Measurements from ENCODE around the gene ALOX12B.
"Not testable (repeated sequence)": the region's sequence is repeated elsewhere in the genome, so short reads cannot be mapped to it uniquely, and the experiment has no call there.

Gene ALOX12B

GRCh38 chr17:8063761-8064534, 23.6 kb downstream of the ALOX12B start:
- DNase-seq, result no peak

- DNase-seq, result peak; percentile 4 to 30
Measured at GRCh38 chr17:8062807-8063483, 24.6 kb downstream of the ALOX12B start.

DNA sequence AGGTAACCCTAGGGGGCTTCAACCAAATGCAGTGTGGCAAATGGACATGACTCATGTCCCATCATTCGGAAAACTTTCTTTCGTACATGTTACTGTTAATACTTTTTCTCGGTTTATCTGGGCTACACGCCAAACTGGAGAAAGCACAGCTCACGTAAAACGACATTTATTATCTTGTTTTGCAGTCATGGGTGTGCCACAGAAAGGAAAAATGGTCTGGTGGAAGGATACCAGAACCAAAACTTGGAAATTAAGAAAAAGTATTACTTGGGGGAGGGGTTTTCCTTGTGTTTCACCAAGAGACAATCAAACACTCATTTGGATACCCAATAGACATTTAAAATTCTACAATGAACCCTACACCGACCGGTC, 25.1 kb downstream of the ALOX12B start:
- DNase-seq, result no peak

DNA sequence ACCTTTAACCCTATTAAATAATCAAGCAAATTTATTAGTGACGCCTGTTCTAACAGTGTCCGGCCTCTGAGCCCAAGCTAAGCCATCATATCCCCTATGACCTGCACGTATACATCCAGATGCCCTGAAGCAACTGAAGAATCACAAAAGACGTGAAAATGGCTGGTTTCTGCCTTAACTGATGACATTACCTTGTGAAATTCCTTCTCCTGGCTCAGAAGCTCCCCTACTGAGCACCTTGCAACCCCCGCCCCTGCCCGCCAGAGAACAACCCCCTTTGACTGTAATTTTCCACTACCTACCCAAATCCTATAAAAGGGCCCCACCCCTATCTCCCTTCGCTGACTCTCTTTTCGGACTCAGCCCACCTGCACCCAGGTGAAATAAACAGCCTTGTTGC, 25.7 kb downstream of the ALOX12B start:
- DNase-seq, result not testable (repeated sequence)

GRCh38 chr17:8060274-8060673, 27.2 kb downstream of the ALOX12B start:
- peak; percentile 68 to 83 for DNase-seq

GRCh38 chr17:8059131-8059530, 28.4 kb downstream of the ALOX12B start:
- peak in 1 of 2 experiments; percentile 80 for DNase-seq

DNA sequence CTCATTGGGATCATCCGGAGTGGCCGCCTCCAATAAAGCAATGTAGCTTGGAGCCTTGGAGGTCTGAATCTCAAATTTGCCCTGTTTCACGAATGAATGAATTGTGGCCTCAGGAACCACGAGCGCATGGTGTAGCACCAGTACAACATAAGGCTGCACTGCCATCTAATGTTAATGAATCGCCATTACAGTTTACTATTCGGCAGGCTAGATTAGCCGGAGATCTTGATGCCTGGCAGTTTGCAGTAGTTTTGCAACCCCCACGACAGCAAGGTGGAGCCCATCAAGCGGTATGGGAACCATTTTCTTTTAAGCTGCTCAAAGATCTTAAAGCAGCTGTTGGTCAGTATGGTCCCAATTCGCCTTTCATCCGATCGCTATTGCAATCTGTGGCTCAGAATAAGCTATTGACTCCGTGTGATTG, 29.8 kb downstream of the ALOX12B start:
- peak; percentile 64 to 85 for DNase-seq

DNA sequence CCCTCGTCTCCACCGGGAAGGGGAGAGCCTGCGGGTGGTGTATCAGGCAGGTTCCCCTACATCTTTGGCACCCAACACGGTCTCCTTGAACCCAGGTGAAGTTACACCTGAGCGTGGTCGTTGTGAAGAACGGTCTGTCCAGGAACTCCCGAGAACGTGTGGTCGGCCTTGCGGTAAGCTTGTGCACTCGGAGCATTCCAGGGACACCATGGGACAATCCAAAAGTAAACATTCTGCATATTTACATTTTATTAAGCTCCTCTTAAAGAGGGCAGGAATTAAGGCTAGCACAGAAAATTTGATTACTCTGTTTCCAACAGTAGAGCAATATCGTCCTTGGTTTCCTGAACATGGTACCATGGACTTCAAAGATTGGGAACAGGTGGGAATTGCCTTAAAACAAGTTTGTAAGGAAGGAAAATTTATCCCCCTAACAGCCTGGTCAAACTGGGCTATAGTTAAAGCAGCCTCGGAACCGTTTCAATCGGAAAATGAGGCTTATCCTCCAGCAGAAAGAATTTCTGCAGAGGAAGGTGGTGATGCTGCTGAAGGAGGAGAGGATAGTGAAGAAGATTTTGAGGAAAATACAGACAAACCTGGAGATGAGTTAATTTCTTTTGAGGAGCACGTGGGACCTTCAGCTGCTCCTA, 30.4 kb downstream of the ALOX12B start:
- DNase-seq, result no peak

DNA sequence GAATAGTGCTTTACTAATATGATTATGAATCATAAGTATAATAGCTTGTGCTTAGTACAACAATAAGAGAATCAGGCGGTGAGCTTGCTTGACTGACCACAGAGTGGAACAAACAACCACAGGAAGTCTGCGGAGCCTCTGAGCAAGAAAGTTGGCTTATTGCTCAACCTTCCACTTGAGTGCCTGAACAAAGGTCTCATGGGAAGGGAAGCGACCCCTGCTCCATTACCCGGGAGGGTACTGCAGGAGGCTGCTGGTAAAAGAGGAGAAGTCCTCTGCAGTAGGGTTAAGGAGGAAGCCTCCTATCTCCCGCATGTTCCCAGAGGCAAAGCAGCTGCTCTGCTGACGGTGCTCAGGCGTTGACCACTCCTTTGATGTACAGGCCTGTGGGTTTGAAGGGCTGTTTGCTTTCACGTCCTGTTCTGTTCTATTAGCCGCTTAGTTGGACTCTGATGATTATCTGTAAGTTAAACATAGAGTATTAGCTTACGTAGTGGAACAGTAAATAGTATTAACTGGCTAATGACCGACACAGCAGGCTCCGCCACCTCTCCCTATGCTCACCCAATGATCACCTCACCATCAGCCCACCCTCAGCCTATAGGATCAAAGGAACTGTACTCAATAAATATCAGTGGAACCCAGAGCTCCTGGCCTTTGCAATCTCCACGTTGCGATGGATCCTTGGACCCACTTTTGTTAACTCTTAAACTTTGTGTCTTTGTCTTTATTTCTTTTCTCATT, 31.1 kb downstream of the ALOX12B start:
- DNase-seq, result no peak

GRCh38 chr17:8055851-8056231, 31.7 kb downstream of the ALOX12B start:
- no peak for DNase-seq

GRCh38 chr17:8053600-8053999, 33.9 kb downstream of the ALOX12B start:
- DNase-seq, result no peak

- no peak for DNase-seq
Measured at GRCh38 chr17:8052256-8053252, 35.0 kb downstream of the ALOX12B start.

DNA sequence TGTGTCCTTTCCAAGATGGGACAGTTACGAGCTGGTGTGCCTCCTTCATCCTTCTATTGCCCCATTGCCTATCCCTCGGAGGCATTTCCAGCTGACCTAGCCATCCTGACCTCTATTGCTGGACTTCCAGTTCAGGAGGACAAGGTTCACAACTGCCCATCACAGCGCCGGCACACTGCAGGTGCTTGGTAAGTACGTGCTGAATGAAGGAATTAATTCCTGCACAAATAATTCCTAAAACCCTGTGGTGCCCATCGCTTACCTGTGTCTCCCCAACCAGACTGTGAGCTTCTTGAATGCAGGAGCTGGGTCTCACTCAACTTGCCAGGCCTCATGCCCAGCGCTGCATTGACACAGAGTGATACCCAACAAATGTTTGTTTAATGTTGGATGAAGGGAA, 35.7 kb downstream of the ALOX12B start:
- no peak for DNase-seq

DNA sequence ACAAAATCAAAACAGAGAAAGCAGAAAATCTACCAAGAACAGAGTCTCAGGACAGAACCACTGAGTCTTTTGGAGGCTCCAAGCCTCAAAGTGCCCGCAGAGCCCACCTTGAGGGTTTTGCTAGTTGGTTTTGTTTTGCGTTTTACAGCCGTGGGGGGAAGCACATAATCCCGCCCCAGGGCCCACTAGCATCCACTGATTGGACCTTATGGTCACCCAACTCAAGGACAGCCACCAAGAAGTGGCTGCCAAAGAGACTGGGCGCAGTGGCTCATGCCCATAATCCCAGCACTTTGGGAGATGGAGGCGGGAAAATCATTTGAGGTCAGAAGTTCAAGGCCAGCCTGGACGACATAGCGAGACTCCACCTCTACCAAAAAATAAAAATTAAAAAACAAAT, 38.8 kb downstream of the ALOX12B start:
- no peak for DNase-seq

- DNase-seq, result no peak
Measured at GRCh38 chr17:8048236-8048635, 39.3 kb downstream of the ALOX12B start.

DNA sequence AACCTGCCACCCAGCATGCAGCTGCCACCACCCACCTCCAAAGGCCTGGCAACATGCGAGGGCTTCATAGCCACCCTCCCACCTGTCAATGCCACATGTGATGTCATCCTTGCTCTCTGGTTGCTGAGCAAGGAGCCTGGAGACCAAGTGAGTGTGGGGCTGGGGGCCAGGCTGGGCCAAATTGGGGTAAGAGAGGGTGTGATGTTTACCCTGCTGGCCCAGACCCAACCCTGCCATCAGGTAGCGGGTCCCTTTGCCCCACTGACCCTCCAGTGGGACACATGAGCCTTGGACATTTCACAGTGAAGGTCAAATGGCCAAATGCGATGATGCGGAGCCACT, 39.8 kb downstream of the ALOX12B start:
- DNase-seq, result no peak

- no peak for DNase-seq
Measured at GRCh38 chr17:8046929-8047768, 40.4 kb downstream of the ALOX12B start.

GRCh38 chr17:8046306-8046928, 41.1 kb downstream of the ALOX12B start:
- DNase-seq, result no peak

DNA sequence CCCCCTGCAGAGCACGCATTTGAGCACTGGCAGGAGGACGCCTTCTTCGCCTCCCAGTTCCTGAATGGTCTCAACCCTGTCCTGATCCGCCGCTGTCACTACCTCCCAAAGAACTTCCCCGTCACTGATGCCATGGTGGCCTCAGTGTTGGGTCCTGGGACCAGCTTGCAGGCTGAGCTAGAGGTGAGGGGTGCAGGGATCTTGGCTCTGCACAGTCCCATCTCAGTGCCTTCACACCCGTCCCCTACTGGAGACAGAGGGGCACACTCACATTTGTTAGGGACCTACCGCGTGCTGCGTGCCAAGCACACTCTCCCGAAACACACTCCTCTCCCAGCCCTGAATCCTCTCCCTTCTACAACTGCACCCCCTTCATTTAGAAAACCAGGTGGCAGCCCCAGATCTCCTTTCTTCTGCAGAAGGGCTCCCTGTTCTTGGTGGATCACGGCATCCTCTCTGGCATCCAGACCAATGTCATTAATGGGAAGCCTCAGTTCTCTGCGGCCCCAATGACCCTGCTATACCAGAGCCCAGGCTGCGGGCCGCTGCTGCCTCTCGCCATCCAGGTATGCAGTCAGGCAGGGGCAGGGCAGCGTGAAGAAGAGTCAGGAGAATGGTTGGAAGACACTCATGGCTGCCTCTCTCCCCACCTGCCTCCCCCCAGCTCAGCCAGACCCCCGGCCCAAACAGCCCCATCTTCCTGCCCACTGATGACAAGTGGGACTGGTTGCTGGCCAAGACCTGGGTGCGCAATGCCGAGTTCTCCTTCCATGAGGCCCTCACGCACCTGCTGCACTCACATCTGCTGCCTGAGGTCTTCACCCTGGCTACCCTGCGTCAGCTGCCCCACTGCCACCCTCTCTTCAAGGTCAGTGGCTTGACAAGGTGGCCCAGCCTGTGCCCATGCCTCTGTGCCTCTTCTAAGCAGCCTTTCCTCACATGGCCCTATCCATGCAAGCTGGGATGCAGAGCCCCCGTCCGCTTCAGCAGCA, 42.4 kb downstream of the ALOX12B start:
- DNase-seq, result no peak

Measured in NCI-H2081 (cell line).